Colonic mucosa (tissue), 4 donors: ENCODE results near the gene CORO7. TPM values are rescaled to one million over a fixed set of nuclear protein-coding genes. Genes with fewer than 3 reads are reported as not detected.

ENCODE experiments used
- DNase-seq: peaks from one replicate; pipeline ENCODE4 v3.0.0-alpha.2; 2020
- H3K27ac ChIP-seq: fragments of 200-600 bp; one replicate; pipeline ENCODE4 v1.8.0; 2021
- H3K27me3 ChIP-seq: fragments of 200-600 bp; one replicate; pipeline ENCODE4 v1.8.0; 2021
- H3K36me3 ChIP-seq: fragments of 200-600 bp; one replicate; pipeline ENCODE4 v1.8.0; 2021
- H3K4me1 ChIP-seq: fragments of 200-600 bp; one replicate; pipeline ENCODE4 v1.8.0; 2021; ENCODE audit warnings: mild to moderate bottlenecking
- H3K4me3 ChIP-seq: fragments of 200-600 bp; one replicate; pipeline ENCODE4 v1.8.0; 2021
- H3K9ac ChIP-seq, 2 donors: one replicate each; pipeline ENCODE4 v1.7.0; 2013; ENCODE audit warnings: control low read depth in 2 of 2, low read depth in 2 of 2, low read length in 2 of 2
- H3K9me3 ChIP-seq: fragments of 200-600 bp; one replicate; pipeline ENCODE4 v1.8.0; 2021
- intact Hi-C: fragments of 100-400 bp; cut with DNase I; formaldehyde crosslinking; loops from one replicate; pipeline ENCODE4 v1.14.1; 2022
- total RNA-seq, 2 donors: library from RNA; stranded (reverse); fragmentation: NEBNext Ultra II Directional in 1 of 2; extraction: Animal tissue kit (Norgen Biotek cat#: 25700) in 1 of 2; gene quantifications; one replicate each; pipeline ENCODE4 v1.2.1, GENCODE V29; 2021
- TF ChIP-seq, protein P1 (sequence below): fragments of 200-600 bp; IDR thresholded peaks from one replicate; pipeline ENCODE4 v1.8.0; 2022; ENCODE audit warnings: antibody characterized with exemption, mild to moderate bottlenecking
- donor health status: healthy.
- donor health status: DM: no; HTN: no; CAD: no.
- donor health status: DM: no; HTN: no; CAD: no.

The CORO7 gene
- total RNA-seq, 2 donors from 2014 or later: 37.2 to 55.9 TPM

DNA sequence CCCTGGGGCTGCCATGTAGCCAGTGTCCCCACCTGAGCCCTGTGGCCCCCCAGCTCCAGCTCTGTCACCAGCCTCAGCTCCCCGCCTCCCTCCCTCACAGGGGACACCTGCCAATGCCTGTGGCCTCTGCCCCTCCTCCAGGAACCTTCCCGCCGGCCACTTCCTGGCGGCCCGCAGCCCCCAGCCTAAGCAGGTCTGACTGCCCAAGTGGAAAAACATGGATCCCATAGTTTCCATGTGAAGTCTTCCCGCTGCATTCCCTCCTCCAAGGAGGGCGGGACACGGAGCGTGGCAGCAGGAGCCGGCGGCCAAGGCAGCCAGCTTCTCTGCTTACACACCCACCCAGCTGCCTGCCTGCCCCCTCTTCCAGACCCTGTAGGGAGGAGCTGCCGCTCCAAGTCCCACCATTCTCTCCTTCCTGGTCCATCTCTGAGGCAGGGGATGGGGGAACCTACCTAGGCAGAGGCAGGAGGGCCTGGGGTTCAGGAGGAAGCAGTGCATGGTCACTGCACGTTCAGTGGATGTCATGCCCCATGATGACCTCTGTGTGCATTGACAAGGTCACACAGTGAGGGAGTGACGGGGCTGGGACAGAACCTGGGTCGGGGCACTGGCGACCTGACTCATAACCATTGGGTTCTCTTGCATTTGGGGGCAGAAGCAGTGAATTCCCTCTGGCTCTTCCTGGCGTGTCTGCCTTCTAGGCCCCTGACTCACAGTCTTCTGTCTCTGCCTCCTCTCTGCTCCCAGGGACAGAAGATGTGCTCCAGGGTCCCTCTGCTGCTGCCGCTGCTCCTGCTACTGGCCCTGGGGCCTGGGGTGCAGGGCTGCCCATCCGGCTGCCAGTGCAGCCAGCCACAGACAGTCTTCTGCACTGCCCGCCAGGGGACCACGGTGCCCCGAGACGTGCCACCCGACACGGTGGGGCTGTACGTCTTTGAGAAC is 36.0 kb downstream of the CORO7 start:
- Histone ChIP-seq H3K9ac (no peak overlapping the region), H3K27ac (no peak overlapping the region), H3K9me3 (no peaks in the 10 kb centered on the region), H3K27me3 (no peaks in the 10 kb centered on the region), H3K4me3 (no peak overlapping the region), H3K36me3 (no peaks in the 10 kb centered on the region), H3K4me1 (no peaks in the 10 kb centered on the region)
- intact Hi-C loops: no loop called here
- no peak for DNase-seq
- TF ChIP-seq, protein P1, sequence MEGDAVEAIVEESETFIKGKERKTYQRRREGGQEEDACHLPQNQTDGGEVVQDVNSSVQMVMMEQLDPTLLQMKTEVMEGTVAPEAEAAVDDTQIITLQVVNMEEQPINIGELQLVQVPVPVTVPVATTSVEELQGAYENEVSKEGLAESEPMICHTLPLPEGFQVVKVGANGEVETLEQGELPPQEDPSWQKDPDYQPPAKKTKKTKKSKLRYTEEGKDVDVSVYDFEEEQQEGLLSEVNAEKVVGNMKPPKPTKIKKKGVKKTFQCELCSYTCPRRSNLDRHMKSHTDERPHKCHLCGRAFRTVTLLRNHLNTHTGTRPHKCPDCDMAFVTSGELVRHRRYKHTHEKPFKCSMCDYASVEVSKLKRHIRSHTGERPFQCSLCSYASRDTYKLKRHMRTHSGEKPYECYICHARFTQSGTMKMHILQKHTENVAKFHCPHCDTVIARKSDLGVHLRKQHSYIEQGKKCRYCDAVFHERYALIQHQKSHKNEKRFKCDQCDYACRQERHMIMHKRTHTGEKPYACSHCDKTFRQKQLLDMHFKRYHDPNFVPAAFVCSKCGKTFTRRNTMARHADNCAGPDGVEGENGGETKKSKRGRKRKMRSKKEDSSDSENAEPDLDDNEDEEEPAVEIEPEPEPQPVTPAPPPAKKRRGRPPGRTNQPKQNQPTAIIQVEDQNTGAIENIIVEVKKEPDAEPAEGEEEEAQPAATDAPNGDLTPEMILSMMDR: no peak

DNA sequence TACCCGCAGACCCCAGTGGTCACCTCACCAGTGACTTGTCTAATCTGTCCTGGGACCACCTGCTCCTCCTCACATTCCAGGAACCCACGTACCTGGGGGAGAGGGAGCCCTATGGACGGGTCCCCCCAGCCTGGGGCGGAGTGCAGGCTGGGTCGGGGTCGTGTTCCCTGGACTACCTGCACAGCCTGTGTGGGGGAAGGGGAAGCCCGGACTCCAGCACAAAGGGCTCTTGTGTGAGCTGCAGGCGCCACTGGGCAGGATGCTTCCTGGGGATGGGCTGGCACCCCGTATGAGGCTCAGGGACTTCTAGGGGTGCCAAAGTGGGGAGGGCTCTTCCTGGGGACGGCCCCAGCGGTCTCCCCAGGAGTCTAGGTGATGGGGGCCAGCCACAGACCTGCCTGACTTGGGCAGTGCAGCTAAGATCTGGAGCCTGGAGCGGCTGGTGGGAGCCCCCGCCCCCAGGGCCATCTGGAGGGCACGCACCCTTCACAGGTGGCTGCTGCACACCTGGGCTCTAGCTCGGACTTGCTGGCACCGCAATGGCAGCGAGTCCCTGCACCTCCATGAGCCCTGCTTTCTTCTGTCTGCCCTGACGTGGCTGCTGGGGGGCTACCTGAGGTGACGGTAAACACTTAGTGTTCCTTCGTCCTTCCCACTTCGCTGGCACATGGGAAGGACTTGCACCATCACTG is 37.3 kb downstream of the CORO7 start:
- Histone ChIP-seq H3K27ac (no peak overlapping the region), H3K27me3 (no peaks in the 10 kb centered on the region), H3K36me3 (no peaks in the 10 kb centered on the region), H3K9ac (no peak overlapping the region), H3K9me3 (no peaks in the 10 kb centered on the region), H3K4me3 (no peak overlapping the region), H3K4me1 (no peaks in the 10 kb centered on the region)
- intact Hi-C loops: no loop called here
- no peak for DNase-seq
- TF ChIP-seq, protein P1: no peak

DNA sequence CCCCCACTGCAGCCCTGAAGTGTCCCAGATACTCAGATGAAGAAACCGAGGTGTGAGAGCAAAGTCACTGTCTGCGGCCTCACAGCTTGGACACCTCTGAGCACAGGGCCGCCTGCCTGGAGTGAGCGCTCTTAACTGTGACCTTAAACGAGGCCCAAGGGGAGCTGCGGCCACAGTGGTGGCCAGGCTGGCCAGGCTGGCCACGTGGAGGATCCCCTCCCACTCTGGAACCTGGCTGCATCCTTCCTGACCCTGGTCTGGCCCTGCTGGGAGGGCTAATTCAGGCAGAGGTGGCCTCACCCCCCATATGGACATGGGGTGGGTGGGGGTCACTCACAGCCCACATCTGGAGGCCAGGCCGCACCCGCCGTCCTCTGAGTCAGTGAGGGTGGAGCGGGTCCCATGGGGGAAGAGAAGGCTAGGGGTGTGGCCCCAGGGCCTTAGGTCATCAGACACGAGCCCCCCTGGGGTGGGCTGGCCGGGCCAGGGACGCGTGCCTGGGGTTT is 38.2 kb downstream of the CORO7 start:
- Histone ChIP-seq H3K36me3 (no peaks in the 10 kb centered on the region), H3K9ac (peak overlapping the region in 1 of 2 donors; percentile 26), H3K9me3 (no peaks in the 10 kb centered on the region), H3K27me3 (no peaks in the 10 kb centered on the region), H3K27ac (no peak overlapping the region), H3K4me3 (no peak overlapping the region), H3K4me1 (no peaks in the 10 kb centered on the region)
- intact Hi-C loops: no loop called here
- DNase-seq: no peak
- TF ChIP-seq, protein P1: no peak

DNA sequence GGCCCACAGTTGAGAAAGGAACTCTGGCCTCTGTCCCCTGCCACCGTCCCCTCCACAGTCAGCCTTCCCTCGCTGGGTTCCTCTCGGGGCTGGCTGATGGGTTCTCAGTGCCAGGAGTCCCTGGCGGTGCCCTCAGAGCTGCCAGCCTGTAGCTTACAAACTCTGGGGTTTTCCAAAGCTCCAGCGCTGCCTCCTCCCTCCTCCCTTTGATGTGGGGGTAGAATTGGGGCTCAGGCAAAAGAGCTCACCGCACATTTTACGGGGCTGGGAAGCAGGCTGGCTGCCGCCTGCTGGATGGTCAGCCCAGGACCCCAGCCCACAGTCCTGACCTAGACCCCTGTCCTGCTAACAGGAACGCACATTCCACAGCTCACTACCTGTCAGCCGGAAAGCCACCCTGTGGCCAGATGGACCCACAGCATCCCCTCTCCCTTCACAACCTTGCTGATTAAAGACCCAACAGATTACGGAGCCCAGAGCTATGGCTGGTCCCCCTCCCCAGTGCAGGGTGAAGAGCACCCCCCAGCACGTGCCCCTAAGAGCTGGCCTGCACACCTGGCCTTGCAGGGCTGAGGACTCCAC is 38.7 kb downstream of the CORO7 start:
- no peak overlapping the region for H3K9ac ChIP-seq
- H3K27ac ChIP-seq: no peak overlapping the region
- no peaks in the 10 kb centered on the region for H3K27me3 ChIP-seq
- H3K4me3 ChIP-seq: no peak overlapping the region
- TF ChIP-seq, protein P1: no peak
- H3K4me1 ChIP-seq: no peaks in the 10 kb centered on the region
- H3K9me3 ChIP-seq: no peaks in the 10 kb centered on the region
- DNase-seq: no peak
- intact Hi-C loops: no loop called here
- no peaks in the 10 kb centered on the region for H3K36me3 ChIP-seq

DNA sequence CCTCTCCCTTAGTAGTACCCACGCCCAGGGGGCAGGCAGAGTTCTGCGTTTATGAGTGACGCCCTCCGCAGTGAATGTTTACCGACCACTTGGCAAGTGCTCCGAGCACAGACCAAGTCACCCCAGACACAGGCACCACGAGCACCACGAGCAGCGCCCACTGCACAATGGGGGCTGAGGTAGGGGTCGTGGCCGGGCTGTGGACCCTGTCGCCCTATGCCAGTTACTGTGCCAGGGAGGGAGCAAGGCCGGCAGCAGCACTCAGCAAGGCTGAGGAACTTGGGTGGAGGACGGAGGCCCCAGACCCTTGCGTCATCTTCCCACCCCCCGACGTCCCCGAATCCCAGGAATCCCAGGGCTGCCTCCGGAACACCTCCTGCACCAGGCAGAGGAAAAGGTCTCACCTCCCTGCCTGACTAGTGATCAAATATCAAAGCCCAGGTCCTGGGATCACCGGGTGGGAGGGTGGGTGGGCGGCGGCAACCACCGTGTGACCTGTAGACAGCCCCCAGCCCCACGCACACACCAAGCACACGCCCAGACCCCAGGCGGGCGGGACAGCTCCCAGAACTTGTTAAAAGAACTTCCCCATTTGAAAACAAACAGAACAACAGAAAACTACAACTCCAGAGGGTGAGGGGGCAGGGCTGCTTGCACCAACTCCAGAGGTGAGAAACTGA is 39.4 kb downstream of the CORO7 start:
- intact Hi-C loops: no loop called here
- no peak for DNase-seq
- peak overlapping the region; percentile 7 for H3K27ac ChIP-seq

More for the DNA sequence above, 39.4 kb downstream of the CORO7 start:
- H3K27me3 ChIP-seq: no peaks in the 10 kb centered on the region
- TF ChIP-seq, protein P1: no peak
- H3K9ac ChIP-seq: peak overlapping the region in 1 of 2 donors; percentile 46
- H3K36me3 ChIP-seq: no peaks in the 10 kb centered on the region
- H3K4me1 ChIP-seq: no peaks in the 10 kb centered on the region
- no peaks in the 10 kb centered on the region for H3K9me3 ChIP-seq
- no peak overlapping the region for H3K4me3 ChIP-seq
